Activated CD4-positive, alpha-beta T cell treated with anti-CD3 and anti-CD28 coated beads, Interleukin-2, amount 10 ng/mL, durations not matched to agents 24 days and 14 days (primary cell): ENCODE results near the gene PHF14. TPM values are rescaled to one million over a fixed set of nuclear protein-coding genes. Genes with fewer than 3 reads are reported as not detected.

ENCODE experiments used
- DNase-seq: peaks from one replicate; pipeline ENCODE4 v3.0.0; 2022
- H3K27ac Mint-ChIP-seq: one replicate; pipeline ENCODE4 v1.8.0; 2022; ENCODE audit warnings: mild to moderate bottlenecking, mixed read lengths
- H3K27me3 Mint-ChIP-seq: one replicate; pipeline ENCODE4 v1.8.0; 2022; ENCODE audit warnings: mixed read lengths
- H3K36me3 Mint-ChIP-seq: one replicate; pipeline ENCODE4 v1.8.0; 2022; ENCODE audit warnings: low read depth, mild to moderate bottlenecking, mixed read lengths
- H3K4me1 Mint-ChIP-seq: one replicate; pipeline ENCODE4 v1.8.0; 2021; ENCODE audit warnings: mixed read lengths
- H3K4me3 Mint-ChIP-seq: one replicate; pipeline ENCODE4 v1.8.0; 2022; ENCODE audit warnings: mild to moderate bottlenecking, moderate library complexity, mixed read lengths
- H3K9me3 Mint-ChIP-seq: one replicate; pipeline ENCODE4 v1.8.0; 2021; ENCODE audit warnings: mixed read lengths
- intact Hi-C: fragments of 100-400 bp; cut with micrococcal nuclease; formaldehyde crosslinking; loops from one replicate; pipeline ENCODE4 v1.15.1; 2023
- total RNA-seq: library from RNA; stranded (reverse); gene quantifications from 2 replicates; pipeline ENCODE4 v1.2.3, GENCODE V29; 2022

PHF14 gene
- total RNA-seq, 1 donor from 2014 or later, result 42.7 TPM

DNA sequence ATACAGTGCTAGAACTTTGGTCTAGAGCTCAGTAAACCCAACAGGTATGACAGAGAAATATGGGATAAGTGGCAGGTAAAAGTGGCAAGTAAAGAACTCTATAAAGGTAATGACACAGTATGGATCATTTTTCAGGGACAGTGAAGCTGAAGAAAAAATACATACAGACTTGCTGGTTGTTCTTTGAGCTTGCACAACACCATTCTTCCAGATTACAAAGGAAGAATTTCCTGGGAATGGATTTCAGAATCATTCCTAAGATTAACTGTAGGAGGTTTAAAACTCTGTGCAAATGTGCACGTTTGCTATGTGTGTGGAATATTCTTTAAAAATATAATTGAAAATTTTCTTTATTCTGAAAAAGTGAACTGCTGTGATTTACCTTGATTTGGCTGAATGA is 36.0 kb downstream of the PHF14 start:
- peaks cover 26% of the 10 kb centered on the region for H3K36me3 Mint-ChIP-seq
- no peaks in the 10 kb centered on the region for H3K27me3 Mint-ChIP-seq
- intact Hi-C loops, result no loop called here
- no peaks in the 10 kb centered on the region for H3K9me3 Mint-ChIP-seq
- H3K4me3 Mint-ChIP-seq, result no peak overlapping the region
- no peak for DNase-seq
- H3K27ac Mint-ChIP-seq, result no peak overlapping the region
- peaks cover 9% of the 10 kb centered on the region for H3K4me1 Mint-ChIP-seq

DNA sequence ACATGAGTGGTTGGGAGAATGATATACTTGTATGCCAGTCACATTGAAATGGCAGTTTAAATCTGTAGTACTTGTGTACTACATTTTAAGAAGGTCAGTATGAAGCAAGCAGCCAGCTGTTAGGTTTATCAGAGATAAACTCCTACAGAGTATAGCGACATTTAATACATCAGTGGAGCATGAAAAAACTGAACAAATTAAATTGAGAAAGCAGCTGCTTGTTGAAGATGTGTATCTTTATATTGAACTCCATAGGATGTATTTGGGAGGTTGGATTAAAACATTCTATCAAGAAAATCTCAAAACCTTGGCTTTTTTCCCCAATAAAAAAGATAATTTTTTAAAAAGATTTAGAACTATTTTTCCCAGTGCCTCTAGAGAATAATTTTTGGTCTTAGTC is 47.8 kb downstream of the PHF14 start:
- Mint-ChIP-seq H3K27me3 (no peaks in the 10 kb centered on the region), H3K27ac (no peak overlapping the region), H3K36me3 (peaks cover 35% of the 10 kb centered on the region), H3K4me3 (no peak overlapping the region), H3K9me3 (peaks cover 8% of the 10 kb centered on the region), H3K4me1 (no peaks in the 10 kb centered on the region)
- intact Hi-C loops, result no loop called here
- no peak for DNase-seq

DNA sequence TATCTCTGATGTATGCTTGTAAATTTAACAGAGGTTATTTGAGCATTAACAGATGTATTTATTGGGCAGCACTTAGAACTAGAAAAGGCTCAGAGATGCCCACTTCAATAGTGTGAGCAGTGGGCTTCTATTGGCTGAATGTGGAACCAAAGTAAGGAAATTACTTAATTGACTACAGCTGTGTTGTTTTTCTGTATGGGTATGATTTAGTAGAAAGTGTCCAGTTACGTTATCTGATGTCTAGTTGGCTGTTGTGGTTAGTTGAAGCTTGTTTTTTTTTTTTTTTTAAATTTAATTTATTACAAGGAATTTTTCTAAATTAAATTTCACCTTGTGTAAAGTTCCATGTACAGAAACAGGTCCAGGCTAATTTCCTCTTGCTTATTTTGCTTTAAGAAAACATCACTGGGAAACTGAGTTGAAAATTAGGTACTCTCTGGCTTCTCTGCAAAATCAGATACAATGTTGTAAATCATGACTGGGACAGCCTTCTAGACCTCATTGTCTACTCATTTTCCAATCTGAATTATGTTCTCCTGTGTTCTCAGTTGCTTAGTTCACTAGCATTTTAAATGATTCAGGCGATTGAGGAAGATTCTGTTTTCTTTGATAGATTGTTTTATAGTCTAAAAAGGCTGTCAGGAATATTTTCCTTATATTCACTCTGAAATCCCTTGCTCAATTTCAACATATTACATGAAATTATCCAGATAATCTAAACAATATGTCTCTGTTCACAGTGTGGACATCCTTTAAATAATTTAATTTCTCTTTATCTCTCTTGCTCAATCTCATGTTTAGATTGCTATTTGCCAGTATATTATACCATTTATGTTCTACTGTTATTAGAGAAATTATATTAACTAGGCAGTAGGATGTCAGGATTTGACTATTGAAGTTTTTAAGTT is 53.0 kb downstream of the PHF14 start:
- Mint-ChIP-seq H3K27ac (no peak overlapping the region), H3K4me3 (no peak overlapping the region), H3K9me3 (peaks cover 8% of the 10 kb centered on the region), H3K4me1 (no peaks in the 10 kb centered on the region), H3K36me3 (peaks cover 28% of the 10 kb centered on the region), H3K27me3 (no peaks in the 10 kb centered on the region)
- intact Hi-C loops, result no loop called here
- no peak for DNase-seq

DNA sequence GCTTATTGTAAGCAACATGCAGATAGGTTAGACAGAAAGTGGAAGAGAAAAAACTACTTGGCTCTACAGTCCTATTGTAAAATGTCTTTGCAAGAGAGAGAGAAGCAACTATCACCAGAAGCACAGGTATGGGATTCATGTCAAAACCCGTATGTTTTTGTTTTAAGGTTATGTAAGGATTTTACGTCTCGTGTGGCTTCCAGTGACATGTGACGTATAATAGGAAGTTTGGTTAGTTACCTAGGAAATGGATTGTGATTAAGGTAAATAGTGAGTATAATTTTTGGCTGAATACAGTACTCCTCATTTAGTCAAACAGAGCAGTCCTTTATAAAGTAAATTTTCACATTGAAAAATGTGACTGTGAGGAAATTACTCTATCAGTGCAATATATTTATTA is 62.0 kb downstream of the PHF14 start:
- intact Hi-C loops, result no loop called here
- DNase-seq, result no peak
- Mint-ChIP-seq H3K27ac (no peak overlapping the region), H3K27me3 (no peaks in the 10 kb centered on the region), H3K9me3 (no peaks in the 10 kb centered on the region), H3K36me3 (peaks cover 19% of the 10 kb centered on the region), H3K4me1 (no peaks in the 10 kb centered on the region), H3K4me3 (no peak overlapping the region)

DNA sequence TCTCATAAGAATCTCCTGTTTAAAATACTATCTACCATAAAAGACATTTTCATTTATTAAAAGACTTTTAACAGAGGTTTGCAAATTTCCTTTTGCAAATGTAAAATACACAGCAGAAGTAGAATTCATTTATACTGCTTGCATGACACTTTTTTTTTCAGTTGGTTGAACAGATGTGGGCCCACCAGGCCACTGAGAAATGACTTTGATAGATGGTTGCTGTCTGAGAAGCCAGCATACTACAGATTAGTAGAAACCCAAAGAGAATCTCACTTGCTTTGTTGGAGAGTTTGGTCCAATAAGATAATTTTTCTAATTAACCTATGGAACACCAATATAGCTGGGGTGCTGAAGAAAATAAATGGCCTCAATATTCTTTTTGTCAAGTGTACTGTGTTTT is 66.3 kb downstream of the PHF14 start:
- Mint-ChIP-seq H3K4me1 (no peaks in the 10 kb centered on the region), H3K4me3 (no peak overlapping the region), H3K9me3 (no peaks in the 10 kb centered on the region), H3K36me3 (peaks cover 18% of the 10 kb centered on the region), H3K27me3 (no peaks in the 10 kb centered on the region), H3K27ac (no peak overlapping the region)
- intact Hi-C loops, result no loop called here
- no peak for DNase-seq

DNA sequence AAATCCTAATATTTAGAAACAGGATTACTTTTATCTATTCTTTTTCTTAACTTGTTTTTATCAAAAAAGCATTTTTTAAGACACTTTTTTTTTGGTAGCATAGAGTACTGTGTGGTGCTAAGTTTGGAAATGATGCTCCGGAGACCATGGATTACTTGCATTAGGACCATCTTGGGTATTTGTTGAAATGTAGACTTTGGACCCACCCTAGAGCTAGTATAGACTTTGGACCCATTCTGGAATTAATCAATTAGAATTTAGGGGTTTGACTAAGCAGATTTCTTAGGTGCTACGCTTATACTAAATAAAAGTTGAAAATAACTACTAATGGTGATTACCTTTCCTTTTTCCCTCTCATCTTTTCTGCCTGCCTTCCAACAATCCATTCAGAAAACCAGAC is 80.4 kb downstream of the PHF14 start:
- Mint-ChIP-seq H3K36me3 (peaks cover 21% of the 10 kb centered on the region), H3K4me3 (no peak overlapping the region), H3K27me3 (no peaks in the 10 kb centered on the region), H3K4me1 (no peaks in the 10 kb centered on the region), H3K9me3 (no peaks in the 10 kb centered on the region), H3K27ac (no peak overlapping the region)
- intact Hi-C loops, result no loop called here
- DNase-seq, result no peak

DNA sequence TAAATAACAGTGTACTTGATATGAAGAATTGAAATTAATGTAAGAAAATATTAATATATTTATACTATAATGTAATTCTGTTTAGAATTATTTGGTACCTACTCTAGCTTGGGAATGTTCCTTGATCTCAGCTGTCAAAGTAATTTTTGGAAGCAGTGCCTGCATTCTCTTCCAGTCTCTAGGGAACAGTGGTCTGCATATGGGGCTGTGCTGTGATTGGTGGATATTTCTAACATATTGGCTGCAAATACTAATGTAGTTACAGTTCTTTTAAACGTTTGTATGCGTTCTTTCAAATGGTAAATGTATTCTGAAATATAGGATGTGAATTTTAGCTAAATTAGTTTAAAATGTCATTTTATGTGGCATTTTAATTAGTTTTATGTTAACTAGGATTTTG is 87.2 kb downstream of the PHF14 start:
- no peak for DNase-seq
- Mint-ChIP-seq H3K4me3 (no peak overlapping the region), H3K27ac (no peak overlapping the region), H3K9me3 (no peaks in the 10 kb centered on the region), H3K27me3 (no peaks in the 10 kb centered on the region), H3K36me3 (peaks cover 24% of the 10 kb centered on the region), H3K4me1 (no peaks in the 10 kb centered on the region)
- intact Hi-C loops, result no loop called here

DNA sequence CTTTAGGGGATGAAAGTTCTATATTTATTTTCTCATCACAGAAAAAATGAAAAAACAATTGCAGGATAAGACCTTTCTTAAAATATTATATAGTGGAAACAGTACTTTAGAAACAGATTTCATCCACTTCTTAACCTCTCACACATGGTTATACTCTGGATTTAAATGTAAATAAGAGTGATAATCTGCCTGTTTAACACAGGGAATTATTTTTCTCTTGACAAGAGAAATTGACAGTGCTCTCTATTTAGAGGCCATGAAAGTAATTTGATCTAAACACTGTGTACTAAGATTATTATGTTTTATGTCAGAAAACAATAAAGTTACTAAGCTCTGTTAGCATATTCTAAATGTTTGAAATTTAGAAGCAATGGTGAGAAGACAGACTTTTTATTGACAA is 88.4 kb downstream of the PHF14 start:
- DNase-seq, result no peak
- intact Hi-C loops, result no loop called here
- H3K9me3 Mint-ChIP-seq, result no peaks in the 10 kb centered on the region
- H3K4me1 Mint-ChIP-seq, result no peaks in the 10 kb centered on the region
- H3K27ac Mint-ChIP-seq, result no peak overlapping the region
- H3K36me3 Mint-ChIP-seq, result peaks cover 21% of the 10 kb centered on the region
- H3K27me3 Mint-ChIP-seq, result no peaks in the 10 kb centered on the region
- H3K4me3 Mint-ChIP-seq, result no peak overlapping the region

DNA sequence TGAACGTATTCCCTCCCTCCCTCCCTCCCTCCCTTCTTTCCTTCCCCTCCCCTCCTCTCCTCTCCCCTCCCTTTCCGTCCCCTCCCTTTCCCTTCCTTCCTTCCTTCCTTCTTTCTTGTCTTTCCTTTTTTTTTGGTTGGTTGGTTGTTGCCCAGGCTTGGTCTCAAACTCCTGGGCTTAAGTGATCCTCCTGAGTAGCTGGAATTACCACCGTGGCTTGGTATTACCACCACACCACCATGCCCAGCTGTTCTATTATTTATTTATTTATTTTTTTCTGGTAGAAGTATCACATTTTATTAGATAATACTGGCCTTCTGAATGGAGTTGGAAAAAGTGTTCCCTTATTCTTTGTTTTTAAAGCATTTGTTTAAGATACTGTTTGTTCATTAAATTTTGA is 95.9 kb downstream of the PHF14 start:
- intact Hi-C loops, result no loop called here
- Mint-ChIP-seq H3K27me3 (no peaks in the 10 kb centered on the region), H3K4me1 (no peaks in the 10 kb centered on the region), H3K9me3 (no peaks in the 10 kb centered on the region), H3K27ac (no peak overlapping the region), H3K4me3 (no peak overlapping the region), H3K36me3 (peaks cover 10% of the 10 kb centered on the region)
- no peak for DNase-seq

DNA sequence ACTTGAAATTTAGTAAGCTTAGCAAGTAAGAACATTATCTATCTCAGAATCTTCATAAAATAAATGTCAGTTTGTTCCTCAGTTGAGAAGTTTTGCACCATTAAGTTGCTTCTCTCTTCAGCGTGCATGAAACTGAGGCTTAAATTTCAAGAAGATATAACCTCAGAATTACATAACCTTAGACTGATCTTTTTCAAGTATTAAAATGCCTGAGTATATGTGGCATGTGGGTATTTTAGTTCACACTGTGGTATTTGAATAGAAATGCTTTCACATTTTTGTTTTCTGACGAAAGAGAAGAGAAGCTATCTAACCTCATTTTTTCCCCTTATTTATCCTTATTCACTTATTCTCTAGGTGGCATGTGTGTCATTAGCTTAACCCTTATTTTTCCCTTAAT is 104.1 kb downstream of the PHF14 start:
- Mint-ChIP-seq H3K4me3 (no peak overlapping the region), H3K4me1 (peaks cover 4% of the 10 kb centered on the region), H3K27ac (no peak overlapping the region), H3K27me3 (no peaks in the 10 kb centered on the region), H3K36me3 (peaks cover 13% of the 10 kb centered on the region), H3K9me3 (no peaks in the 10 kb centered on the region)
- DNase-seq, result no peak
- intact Hi-C loops, result no loop called here

DNA sequence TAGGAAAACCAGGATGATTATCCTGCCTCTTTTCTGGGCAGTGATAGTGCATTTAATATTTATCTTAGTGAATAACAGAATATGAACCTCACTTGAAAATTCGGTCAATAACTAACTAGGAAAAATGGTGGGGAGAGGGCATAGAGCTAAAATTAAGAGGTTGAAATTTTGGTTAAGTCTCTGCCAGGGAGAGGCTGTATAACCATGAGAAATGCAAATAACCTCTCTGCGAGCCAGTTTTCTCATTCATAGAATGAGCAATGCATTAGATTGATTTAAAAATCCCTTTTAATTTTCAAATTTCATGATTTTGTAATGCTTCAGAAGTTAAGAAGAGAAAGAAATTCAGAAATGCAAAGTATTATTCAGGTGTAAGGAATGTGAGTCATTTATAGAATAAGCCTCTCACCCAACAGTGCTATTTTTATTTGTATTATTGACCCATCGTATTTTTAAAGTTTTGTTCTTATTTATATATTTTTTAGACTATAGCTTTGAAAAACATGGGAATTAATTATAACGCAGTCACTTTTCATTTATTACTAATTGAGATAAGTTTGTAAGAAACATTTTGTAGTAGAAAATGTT is 104.7 kb downstream of the PHF14 start:
- Mint-ChIP-seq H3K36me3 (peaks cover 15% of the 10 kb centered on the region), H3K27me3 (no peaks in the 10 kb centered on the region), H3K9me3 (no peaks in the 10 kb centered on the region), H3K4me1 (peaks cover 4% of the 10 kb centered on the region), H3K27ac (no peak overlapping the region), H3K4me3 (no peak overlapping the region)
- intact Hi-C loops, result no loop called here
- DNase-seq, result no peak

DNA sequence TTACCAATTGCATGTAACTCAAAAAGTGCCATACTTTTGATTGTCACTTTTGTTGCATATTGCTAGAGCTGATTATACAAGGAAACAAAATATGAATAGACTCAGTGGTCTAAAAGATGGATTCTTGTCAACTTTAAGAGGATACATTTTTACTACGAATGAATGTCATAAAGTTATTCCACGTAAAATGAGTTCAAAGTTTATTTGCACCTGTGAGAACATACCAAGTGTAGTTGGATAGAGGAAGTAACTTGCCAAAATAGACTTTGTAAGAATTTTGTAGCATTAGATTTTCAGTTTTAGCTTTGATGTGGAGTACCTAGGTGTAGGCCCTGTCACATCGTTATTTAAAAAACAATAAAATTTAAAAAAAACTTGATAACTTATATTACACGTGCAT is 106.2 kb downstream of the PHF14 start:
- DNase-seq, result no peak
- intact Hi-C loops, result no loop called here
- Mint-ChIP-seq H3K36me3 (peaks cover 13% of the 10 kb centered on the region), H3K27me3 (no peaks in the 10 kb centered on the region), H3K4me1 (peaks cover 4% of the 10 kb centered on the region), H3K9me3 (no peaks in the 10 kb centered on the region), H3K27ac (no peak overlapping the region), H3K4me3 (no peak overlapping the region)

DNA sequence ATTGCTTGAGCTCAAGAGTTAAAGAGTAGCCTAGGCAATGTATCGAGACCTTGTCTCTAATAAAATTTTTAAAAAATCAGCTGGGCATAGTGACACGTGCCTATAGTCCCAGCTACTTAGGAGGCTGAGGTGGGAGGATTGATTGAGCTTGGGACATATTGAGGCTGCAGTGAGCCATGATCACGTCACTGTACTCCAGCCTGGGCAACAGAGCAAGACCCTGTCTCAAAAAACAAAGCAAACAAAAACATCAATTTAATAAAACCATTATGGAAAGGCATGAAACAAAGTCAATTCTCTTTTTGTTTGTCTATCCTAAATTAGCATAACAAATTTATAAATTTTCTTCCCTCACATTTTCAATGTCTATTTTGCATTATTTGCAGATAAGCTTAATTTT is 108.4 kb downstream of the PHF14 start:
- H3K27ac Mint-ChIP-seq, result no peak overlapping the region
- H3K4me1 Mint-ChIP-seq, result peaks cover 4% of the 10 kb centered on the region
- no peak overlapping the region for H3K4me3 Mint-ChIP-seq
- no peak for DNase-seq
- intact Hi-C loops, result no loop called here
- peaks cover 12% of the 10 kb centered on the region for H3K36me3 Mint-ChIP-seq
- no peaks in the 10 kb centered on the region for H3K9me3 Mint-ChIP-seq
- no peaks in the 10 kb centered on the region for H3K27me3 Mint-ChIP-seq

DNA sequence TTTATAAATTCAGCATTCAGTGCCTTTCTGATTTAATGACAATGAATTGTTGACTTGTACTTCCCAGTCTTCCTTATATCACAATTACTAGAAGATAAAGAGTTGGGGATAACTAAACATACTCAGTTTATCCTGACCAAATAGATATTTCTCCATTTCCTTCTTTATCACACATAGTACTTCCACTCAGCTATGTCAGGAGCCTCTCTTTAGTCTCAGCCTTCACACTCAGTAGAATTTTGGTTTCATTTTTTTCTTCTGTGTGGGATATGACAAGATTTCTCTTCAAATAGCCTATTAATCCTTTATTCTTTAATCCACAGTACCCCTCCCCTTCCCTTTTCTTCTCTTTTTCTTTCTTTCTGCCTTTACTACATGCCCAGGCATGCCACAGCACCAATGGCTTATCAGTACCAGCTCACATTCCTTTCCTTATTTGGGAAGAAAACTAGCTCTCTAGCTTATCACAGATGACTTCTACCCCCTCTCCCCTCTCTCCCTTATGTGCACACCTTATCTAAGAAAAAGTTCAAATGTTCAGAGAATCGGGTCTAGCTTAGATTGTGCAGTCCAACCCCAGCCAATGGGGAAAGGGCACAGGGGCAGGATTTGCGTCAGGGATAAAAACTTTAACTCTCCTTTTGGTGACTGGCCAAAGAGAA is 109.0 kb downstream of the PHF14 start:
- H3K4me1 Mint-ChIP-seq, result peaks cover 4% of the 10 kb centered on the region
- no peak for DNase-seq
- peak overlapping the region; percentile 4 for H3K27ac Mint-ChIP-seq
- intact Hi-C loops, result no loop called here
- H3K9me3 Mint-ChIP-seq, result no peaks in the 10 kb centered on the region
- no peak overlapping the region for H3K4me3 Mint-ChIP-seq
- no peaks in the 10 kb centered on the region for H3K27me3 Mint-ChIP-seq
- H3K36me3 Mint-ChIP-seq, result peaks cover 16% of the 10 kb centered on the region
